Measurements from ENCODE around the gene PCDHGA1. TPM values are rescaled to one million over a fixed set of nuclear protein-coding genes. Genes with fewer than 3 reads are reported as not detected.

The PCDHGA1 gene
- total and polyA plus RNA-seq, 2 experiments from 2014 or later, result 1.2 to 1.7 TPM

GRCh38 chr5:141439411-141440141 is 109.3 kb downstream of the PCDHGA1 start:
- TF ChIP-seq CTCF (IDR thresholded peaks at IDR 0.05; ENCODE audit: low read depth, low read length), result no peak
- Histone ChIP-seq H3K9me3 (ENCODE audit: low read depth) (no peaks in the 10 kb centered on the region), H3K27me3 (no peaks in the 10 kb centered on the region), H3K4me3 (no peak overlapping the region), H3K36me3 (no peaks in the 10 kb centered on the region), H3K4me1 (ENCODE audit: low read depth) (no peaks in the 10 kb centered on the region), H3K27ac (no peak overlapping the region)
- DNase-seq (ENCODE audit: low read depth in 1 of 2, low spot score in 1 of 2), result no peak

- Histone ChIP-seq H3K9me3 (ENCODE audit: low read depth) (no peaks in the 10 kb centered on the region), H3K4me3 (no peak overlapping the region)
- DNase-seq (ENCODE audit: low read depth in 1 of 2, low spot score in 1 of 2), result no peak
These were observed 110.0 kb downstream of the PCDHGA1 start for GRCh38 chr5:141440341-141440740.

DNA sequence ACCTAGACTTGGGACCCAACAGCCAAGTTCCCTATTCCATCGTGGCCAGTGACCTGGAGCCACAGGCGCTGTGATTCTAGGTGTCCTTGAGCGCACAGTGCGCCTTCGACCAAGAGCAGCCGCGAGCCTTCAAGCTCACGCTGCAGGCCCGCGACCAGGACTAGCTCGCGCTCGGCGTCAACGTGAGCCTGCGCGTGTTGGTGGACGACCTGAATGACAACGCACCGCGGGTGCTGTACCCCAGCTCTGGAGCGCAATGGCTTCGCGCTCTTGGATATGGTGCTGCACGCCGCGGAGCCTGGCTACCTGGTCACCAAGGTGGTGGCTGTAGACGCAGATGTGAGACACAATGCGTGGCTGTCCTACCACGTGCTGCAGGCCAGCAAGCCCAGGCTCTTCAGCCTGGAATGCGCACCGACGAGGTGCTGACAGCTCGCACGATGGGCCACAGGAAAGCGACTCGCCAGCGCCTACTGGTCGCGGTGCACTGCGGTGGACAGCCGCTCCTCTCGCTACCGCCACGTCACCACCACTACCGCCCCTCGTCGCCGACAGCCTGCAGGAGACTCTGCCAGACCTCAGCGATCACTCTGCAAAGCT is 111.4 kb downstream of the PCDHGA1 start:
- Histone ChIP-seq H3K27ac (no peak overlapping the region), H3K36me3 (no peaks in the 10 kb centered on the region), H3K4me1 (ENCODE audit: low read depth) (no peaks in the 10 kb centered on the region), H3K9me3 (ENCODE audit: low read depth) (no peaks in the 10 kb centered on the region), H3K4me3 (no peak overlapping the region), H3K27me3 (no peaks in the 10 kb centered on the region)
- no peak for TF ChIP-seq CTCF (IDR thresholded peaks at IDR 0.05; ENCODE audit: low read depth, low read length)
- no peak for DNase-seq (ENCODE audit: low read depth in 1 of 2, low spot score in 1 of 2)

More at GRCh38 chr5:141440341-141440740, 110.0 kb downstream of the PCDHGA1 start:
- H3K4me1 ChIP-seq (ENCODE audit: low read depth), result no peaks in the 10 kb centered on the region
- H3K27ac ChIP-seq, result no peak overlapping the region
- TF ChIP-seq CTCF (IDR thresholded peaks at IDR 0.05; ENCODE audit: low read depth, low read length), result no peak
- H3K36me3 ChIP-seq, result no peaks in the 10 kb centered on the region
- no peaks in the 10 kb centered on the region for H3K27me3 ChIP-seq

DNA sequence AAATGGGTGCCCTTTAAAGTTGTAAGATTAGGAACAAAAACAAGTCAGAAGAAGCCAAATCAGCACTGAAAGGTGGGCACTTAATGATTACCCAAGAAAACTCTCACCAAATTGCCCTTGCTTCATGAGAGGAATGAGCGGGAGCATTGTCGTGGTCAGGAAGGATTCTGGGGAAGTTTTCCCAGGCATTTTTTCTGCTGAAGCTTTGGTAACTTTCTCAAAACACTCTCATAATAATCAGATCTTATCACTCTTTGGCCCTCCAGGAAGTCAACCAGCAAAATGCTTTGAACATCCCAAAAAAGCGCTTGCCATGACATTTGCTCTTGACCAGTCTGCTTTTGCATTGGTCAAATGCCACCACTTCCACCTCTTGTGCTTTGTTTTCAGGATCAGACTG is 135.0 kb downstream of the PCDHGA1 start:
- no peak for TF ChIP-seq CTCF (IDR thresholded peaks at IDR 0.05; ENCODE audit: low read depth, low read length)
- Histone ChIP-seq H3K27me3 (no peaks in the 10 kb centered on the region), H3K4me1 (ENCODE audit: low read depth) (no peaks in the 10 kb centered on the region), H3K4me3 (no peak overlapping the region), H3K27ac (no peak overlapping the region), H3K9me3 (ENCODE audit: low read depth) (no peaks in the 10 kb centered on the region), H3K36me3 (no peaks in the 10 kb centered on the region)
- DNase-seq (ENCODE audit: low read depth in 1 of 2, low spot score in 1 of 2), result peak in 1 of 2 donors; percentile 42

GRCh38 chr5:141475625-141476131 is 145.4 kb downstream of the PCDHGA1 start, which contains the start of gene PCDHGC3:
TSS of gene PCDHGC3 (plus strand) at chr5:141475966. CDS start at chr5:141476117, 151 bp downstream.
- peak; percentile 15 for TF ChIP-seq CTCF (IDR thresholded peaks at IDR 0.05; ENCODE audit: low read depth, low read length)
- peak; percentile 88 to 98 for DNase-seq (ENCODE audit: low read depth in 1 of 2, low spot score in 1 of 2)
- H3K27me3 ChIP-seq, result no peaks in the 10 kb centered on the region
- H3K4me3 ChIP-seq, result peak within 1 kb of the TSS; percentile 25
- no peaks in the 10 kb centered on the region for H3K9me3 ChIP-seq (ENCODE audit: low read depth)
- H3K4me1 ChIP-seq (ENCODE audit: low read depth), result no peaks in the 10 kb centered on the region
- H3K27ac ChIP-seq, result no peak within 1 kb of the TSS
- no peaks in the 10 kb centered on the region for H3K36me3 ChIP-seq

Data from cardiac muscle cell (in vitro differentiated cells and primary cell).